CD4-positive, alpha-beta T cell treated with Interleukin-4 for 4 hours (primary cell): Measurements from ENCODE around the gene VSTM2L.

Source experiments
- DNase-seq: peaks from one replicate; pipeline ENCODE4 v3.0.0-alpha.2; 2020

Gene VSTM2L

GRCh38 chr20:37971561-37972127, 68.7 kb downstream of the VSTM2L start:
- DNase-seq = no peak

- no peak for DNase-seq
These were observed 69.5 kb downstream of the VSTM2L start for GRCh38 chr20:37972256-37973058.

GRCh38 chr20:37973059-37973910, 70.4 kb downstream of the VSTM2L start:
- no peak for DNase-seq

GRCh38 chr20:37976887-37977286, 74.0 kb downstream of the VSTM2L start:
- no peak for DNase-seq

- no peak for DNase-seq
These were observed 74.4 kb downstream of the VSTM2L start for GRCh38 chr20:37977338-37977737.

- DNase-seq = no peak
These were observed 74.9 kb downstream of the VSTM2L start for GRCh38 chr20:37977786-37978185.

- no peak for DNase-seq
These were observed 76.4 kb downstream of the VSTM2L start for GRCh38 chr20:37979021-37979985.

- no peak for DNase-seq
These were observed 77.5 kb downstream of the VSTM2L start for GRCh38 chr20:37980383-37980782.

- no peak for DNase-seq
These were observed 77.9 kb downstream of the VSTM2L start for GRCh38 chr20:37980876-37981275.

GRCh38 chr20:37981568-37981967, 78.6 kb downstream of the VSTM2L start:
- no peak for DNase-seq

GRCh38 chr20:37983286-37983685, 80.4 kb downstream of the VSTM2L start:
- DNase-seq = no peak

GRCh38 chr20:37984018-37984785, 81.3 kb downstream of the VSTM2L start:
- no peak for DNase-seq

GRCh38 chr20:37986044-37986858, 83.3 kb downstream of the VSTM2L start:
- DNase-seq = no peak

- no peak for DNase-seq
These were observed 84.1 kb downstream of the VSTM2L start for GRCh38 chr20:37986873-37987601.

- no peak for DNase-seq
These were observed 84.8 kb downstream of the VSTM2L start for GRCh38 chr20:37987602-37988290.

GRCh38 chr20:37988306-37988954, 85.5 kb downstream of the VSTM2L start:
- no peak for DNase-seq

- no peak for DNase-seq
These were observed 86.8 kb downstream of the VSTM2L start for GRCh38 chr20:37989601-37990295.

GRCh38 chr20:37990571-37991151, 87.7 kb downstream of the VSTM2L start:
- DNase-seq = peak; percentile 57
